ENCODE measurements around the gene TMEM178B.

TMEM178B gene

GRCh38 chr7:141442781-141443180 lies 368.9 kb downstream of the TMEM178B start:
- Mint-ChIP-seq H3K27me3 (peaks cover 7% of the 10 kb centered on the region), H3K9me3 (no peaks in the 10 kb centered on the region), H3K4me3 (no peak overlapping the region), H3K4me1 (no peaks in the 10 kb centered on the region), H3K27ac (peak overlapping the region in 1 of 2 donors; percentile 65)
- no peak for ATAC-seq
- no peak for DNase-seq

- H3K27me3 Mint-ChIP-seq, result peaks cover 16% of the 10 kb centered on the region
- no peak overlapping the region for H3K27ac Mint-ChIP-seq
- no peak for ATAC-seq
- no peak for DNase-seq
- H3K9me3 Mint-ChIP-seq, result no peaks in the 10 kb centered on the region
- no peaks in the 10 kb centered on the region for H3K4me1 Mint-ChIP-seq
- no peak overlapping the region for H3K4me3 Mint-ChIP-seq
Observed at GRCh38 chr7:141444961-141445360, 371.1 kb downstream of the TMEM178B start.

- no peak for DNase-seq
- H3K4me3 Mint-ChIP-seq, result no peak overlapping the region
- H3K4me1 Mint-ChIP-seq, result no peaks in the 10 kb centered on the region
- peaks cover 28% of the 10 kb centered on the region for H3K27me3 Mint-ChIP-seq
- no peak overlapping the region for H3K27ac Mint-ChIP-seq
- no peak for ATAC-seq
- no peaks in the 10 kb centered on the region for H3K9me3 Mint-ChIP-seq
Observed at GRCh38 chr7:141451232-141451631, 377.4 kb downstream of the TMEM178B start.

GRCh38 chr7:141452911-141453310 lies 379.0 kb downstream of the TMEM178B start:
- H3K27ac Mint-ChIP-seq, result no peak overlapping the region
- DNase-seq, result no peak
- H3K27me3 Mint-ChIP-seq, result peaks cover 20% of the 10 kb centered on the region
- H3K9me3 Mint-ChIP-seq, result no peaks in the 10 kb centered on the region
- ATAC-seq, result peak; percentile 62
- H3K4me3 Mint-ChIP-seq, result no peak overlapping the region
- no peaks in the 10 kb centered on the region for H3K4me1 Mint-ChIP-seq

- Mint-ChIP-seq H3K27ac (no peak overlapping the region), H3K27me3 (peaks cover 12% of the 10 kb centered on the region), H3K4me3 (no peak overlapping the region), H3K9me3 (no peaks in the 10 kb centered on the region), H3K4me1 (no peaks in the 10 kb centered on the region)
- ATAC-seq (no peak), DNase-seq (no peak)
Observed at GRCh38 chr7:141454338-141454737, 380.5 kb downstream of the TMEM178B start.

GRCh38 chr7:141455723-141456122 lies 381.9 kb downstream of the TMEM178B start:
- ATAC-seq (no peak), DNase-seq (no peak)
- no peaks in the 10 kb centered on the region for H3K9me3 Mint-ChIP-seq
- no peak overlapping the region for H3K4me3 Mint-ChIP-seq
- no peak overlapping the region for H3K27ac Mint-ChIP-seq
- H3K4me1 Mint-ChIP-seq, result no peaks in the 10 kb centered on the region
- peaks cover 14% of the 10 kb centered on the region for H3K27me3 Mint-ChIP-seq

- Mint-ChIP-seq H3K27me3 (peaks cover 19% of the 10 kb centered on the region), H3K4me3 (no peak overlapping the region), H3K9me3 (no peaks in the 10 kb centered on the region), H3K4me1 (no peaks in the 10 kb centered on the region), H3K27ac (no peak overlapping the region)
- ATAC-seq, result no peak
- DNase-seq, result no peak
Observed at GRCh38 chr7:141456298-141456697, 382.4 kb downstream of the TMEM178B start.

- Mint-ChIP-seq H3K27ac (no peak overlapping the region), H3K27me3 (peaks cover 19% of the 10 kb centered on the region), H3K4me1 (no peaks in the 10 kb centered on the region), H3K4me3 (no peak overlapping the region), H3K9me3 (no peaks in the 10 kb centered on the region)
- ATAC-seq (no peak), DNase-seq (no peak)
Observed at GRCh38 chr7:141456711-141457110, 382.8 kb downstream of the TMEM178B start.

GRCh38 chr7:141460781-141461715 lies 387.2 kb downstream of the TMEM178B start:
- H3K4me1 Mint-ChIP-seq, result no peaks in the 10 kb centered on the region
- H3K9me3 Mint-ChIP-seq, result no peaks in the 10 kb centered on the region
- H3K27me3 Mint-ChIP-seq, result peaks cover 20% of the 10 kb centered on the region

GRCh38 chr7:141461924-141462323 lies 388.1 kb downstream of the TMEM178B start:
- H3K4me3 Mint-ChIP-seq, result no peak overlapping the region
- H3K27ac Mint-ChIP-seq, result no peak overlapping the region
- H3K9me3 Mint-ChIP-seq, result no peaks in the 10 kb centered on the region
- ATAC-seq (no peak), DNase-seq (no peak)
- H3K27me3 Mint-ChIP-seq, result peaks cover 24% of the 10 kb centered on the region
- H3K4me1 Mint-ChIP-seq, result no peaks in the 10 kb centered on the region

More at GRCh38 chr7:141460781-141461715, 387.2 kb downstream of the TMEM178B start:
- no peak overlapping the region for H3K4me3 Mint-ChIP-seq
- DNase-seq (no peak), ATAC-seq (no peak)
- no peak overlapping the region for H3K27ac Mint-ChIP-seq

GRCh38 chr7:141462958-141463357 lies 389.1 kb downstream of the TMEM178B start:
- no peak overlapping the region for H3K4me3 Mint-ChIP-seq
- no peak for ATAC-seq
- no peaks in the 10 kb centered on the region for H3K9me3 Mint-ChIP-seq
- peaks cover 33% of the 10 kb centered on the region for H3K27me3 Mint-ChIP-seq
- no peaks in the 10 kb centered on the region for H3K4me1 Mint-ChIP-seq
- H3K27ac Mint-ChIP-seq, result no peak overlapping the region
- DNase-seq, result no peak

- no peak overlapping the region for H3K4me3 Mint-ChIP-seq
- peaks cover 41% of the 10 kb centered on the region for H3K27me3 Mint-ChIP-seq
- DNase-seq, result no peak
- no peak overlapping the region for H3K27ac Mint-ChIP-seq
- ATAC-seq, result no peak
- H3K4me1 Mint-ChIP-seq, result no peaks in the 10 kb centered on the region
- H3K9me3 Mint-ChIP-seq, result no peaks in the 10 kb centered on the region
Observed at GRCh38 chr7:141463986-141464385, 390.1 kb downstream of the TMEM178B start.

GRCh38 chr7:141464551-141464950 lies 390.7 kb downstream of the TMEM178B start:
- Mint-ChIP-seq H3K27me3 (peaks cover 41% of the 10 kb centered on the region), H3K27ac (no peak overlapping the region), H3K4me3 (no peak overlapping the region), H3K9me3 (no peaks in the 10 kb centered on the region), H3K4me1 (no peaks in the 10 kb centered on the region)
- ATAC-seq (no peak), DNase-seq (no peak)

GRCh38 chr7:141466151-141466904 lies 392.5 kb downstream of the TMEM178B start:
- no peak overlapping the region for H3K4me3 Mint-ChIP-seq
- no peak overlapping the region for H3K27ac Mint-ChIP-seq
- no peaks in the 10 kb centered on the region for H3K4me1 Mint-ChIP-seq
- peaks cover 42% of the 10 kb centered on the region for H3K27me3 Mint-ChIP-seq
- DNase-seq (no peak), ATAC-seq (no peak)
- no peaks in the 10 kb centered on the region for H3K9me3 Mint-ChIP-seq

GRCh38 chr7:141468341-141468740 lies 394.5 kb downstream of the TMEM178B start:
- Mint-ChIP-seq H3K27ac (no peak overlapping the region), H3K4me3 (no peak overlapping the region), H3K27me3 (peaks cover 29% of the 10 kb centered on the region), H3K4me1 (no peaks in the 10 kb centered on the region), H3K9me3 (no peaks in the 10 kb centered on the region)
- DNase-seq, result no peak
- no peak for ATAC-seq

GRCh38 chr7:141475679-141476078 lies 401.8 kb downstream of the TMEM178B start:
- no peak overlapping the region for H3K27ac Mint-ChIP-seq
- no peaks in the 10 kb centered on the region for H3K9me3 Mint-ChIP-seq
- ATAC-seq, result no peak
- DNase-seq, result no peak
- H3K27me3 Mint-ChIP-seq, result peaks cover 20% of the 10 kb centered on the region
- no peak overlapping the region for H3K4me3 Mint-ChIP-seq
- H3K4me1 Mint-ChIP-seq, result no peaks in the 10 kb centered on the region
